Frontal cortex (tissue), 4 donors: Measurements from ENCODE around the gene COPZ1. TPM values are rescaled to one million over a fixed set of nuclear protein-coding genes. Genes with fewer than 3 reads are reported as not detected.

Experiments used
- DNase-seq, 2 donors: peaks; one replicate each; pipeline ENCODE4 v3.0.0; 2012; ENCODE audit warnings: low spot score in 2 of 2
- FAIRE-seq: peaks from 2 replicates; lab custom pipeline; 2012; peaks lifted over from hg19 to GRCh38; lab: Jason Lieb, UNC
- small RNA-seq: library from RNA; depleted of rRNA; stranded (forward); fragments of <200 nt; gene quantifications from one replicate; pipeline ENCODE3, GENCODE V24; 2014
- total RNA-seq: library from RNA; depleted of rRNA; stranded (reverse); fragments of >200 nt; gene quantifications from one replicate; pipeline ENCODE4 v1.2.3, GENCODE V29; 2014
- donor health status: control.
- donor health status: control.
- donor health status: control.

The COPZ1 gene
- total RNA-seq, 1 donor from 2014 or later = 59.9 TPM

GRCh38 chr12:54389607-54390175 lies 64.8 kb downstream of the COPZ1 start:
- FAIRE-seq = no peak
- DNase-seq = no peak

- no peak for DNase-seq
- FAIRE-seq = no peak
Measured at GRCh38 chr12:54390176-54390667, 65.3 kb downstream of the COPZ1 start.

GRCh38 chr12:54390668-54391551 lies 66.0 kb downstream of the COPZ1 start:
- no peak for FAIRE-seq
- DNase-seq = peak in 1 of 2 donors; percentile 76

GRCh38 chr12:54392485-54393206 lies 67.7 kb downstream of the COPZ1 start:
- DNase-seq = no peak
- no peak for FAIRE-seq

- FAIRE-seq (no peak), DNase-seq (no peak)
Measured at GRCh38 chr12:54393207-54393609, 68.3 kb downstream of the COPZ1 start.

GRCh38 chr12:54393743-54394142 lies 68.8 kb downstream of the COPZ1 start:
- FAIRE-seq (no peak), DNase-seq (no peak)

GRCh38 chr12:54394281-54394719 lies 69.4 kb downstream of the COPZ1 start:
- DNase-seq (no peak), FAIRE-seq (no peak)

GRCh38 chr12:54394986-54395385 lies 70.1 kb downstream of the COPZ1 start:
- DNase-seq (no peak), FAIRE-seq (no peak)

- DNase-seq (no peak), FAIRE-seq (no peak)
Measured at GRCh38 chr12:54395545-54395944, 70.6 kb downstream of the COPZ1 start.

- FAIRE-seq = no peak
- DNase-seq = no peak
Measured at GRCh38 chr12:54397157-54397556, 72.2 kb downstream of the COPZ1 start.

GRCh38 chr12:54398218-54398617 lies 73.3 kb downstream of the COPZ1 start:
- FAIRE-seq = no peak
- no peak for DNase-seq

- FAIRE-seq (no peak), DNase-seq (peak; percentile 70 to 87)
Measured at GRCh38 chr12:54398995-54399793, 74.3 kb downstream of the COPZ1 start.

GRCh38 chr12:54401119-54401518 lies 76.2 kb downstream of the COPZ1 start:
- FAIRE-seq = no peak
- no peak for DNase-seq

Small RNAs within 50 kb of the gene (small RNA-seq; reads per million reads assigned to genes)
- gene MIR148B (380 reads per million, percentile 99 among the genes with 10 or more reads in this experiment), gene RN7SL744P (not detected), gene RNU6-950P (not detected)

Other genes with a start within 250 kb of the COPZ1 start
- 46.9 TPM for gene SMUG1, start 136.1 kb upstream of the COPZ1 start, total RNA-seq
- 83.2 TPM for gene CBX5, start 45.0 kb upstream of the COPZ1 start, total RNA-seq
- 679 TPM for gene HNRNPA1, start 44.4 kb upstream of the COPZ1 start, total RNA-seq
- gene NFE2, start 24.1 kb upstream of the COPZ1 start, total RNA-seq = 0.82 TPM
- gene GPR84, start 39.4 kb downstream of the COPZ1 start, total RNA-seq = not detected
- 1.2 TPM for gene ZNF385A, start 59.6 kb downstream of the COPZ1 start, total RNA-seq
- 3.7 TPM for gene ITGA5, start 94.1 kb downstream of the COPZ1 start, total RNA-seq
- gene GTSF1, start 148.5 kb downstream of the COPZ1 start, total RNA-seq = not detected
- gene NCKAP1L, start 172.6 kb downstream of the COPZ1 start, total RNA-seq = 2.4 TPM
- 7.3 TPM for gene PDE1B, start 224.5 kb downstream of the COPZ1 start, total RNA-seq